HG02884 (cell line): ENCODE results near the gene SH2D6.
"Not testable (repeated sequence)": the region's sequence is repeated elsewhere in the genome, so short reads cannot be mapped to it uniquely, and the experiment has no call there.

Experiments used
- ATAC-seq: cut with Tn5 transposase; IDR thresholded peaks from one replicate; pipeline ENCODE4 v1.9.1; 2021; ENCODE audit warnings: mild to moderate bottlenecking, moderate library complexity; ENCODE audit not compliant: unreplicated experiment

Gene SH2D6

DNA sequence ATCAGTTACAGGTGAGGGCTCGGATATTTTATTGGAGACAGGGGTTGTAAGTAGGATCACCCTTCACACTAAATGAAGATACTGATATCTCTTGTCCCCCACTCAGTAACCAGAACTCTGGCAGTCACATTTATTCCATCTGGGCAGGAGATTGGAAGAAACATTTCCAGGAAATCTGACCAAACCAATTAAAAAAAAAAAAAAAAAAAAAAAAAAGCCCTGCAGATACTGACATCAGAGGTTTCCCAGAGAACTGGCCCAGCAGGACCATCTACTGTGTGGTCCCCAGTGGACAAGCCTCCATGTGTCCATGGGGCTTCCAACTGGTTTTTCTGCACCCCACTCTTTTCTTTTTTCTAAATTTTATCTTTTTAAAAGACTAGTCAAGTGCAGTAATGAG is 41.3 kb downstream of the SH2D6 start:
- ATAC-seq: no peak

DNA sequence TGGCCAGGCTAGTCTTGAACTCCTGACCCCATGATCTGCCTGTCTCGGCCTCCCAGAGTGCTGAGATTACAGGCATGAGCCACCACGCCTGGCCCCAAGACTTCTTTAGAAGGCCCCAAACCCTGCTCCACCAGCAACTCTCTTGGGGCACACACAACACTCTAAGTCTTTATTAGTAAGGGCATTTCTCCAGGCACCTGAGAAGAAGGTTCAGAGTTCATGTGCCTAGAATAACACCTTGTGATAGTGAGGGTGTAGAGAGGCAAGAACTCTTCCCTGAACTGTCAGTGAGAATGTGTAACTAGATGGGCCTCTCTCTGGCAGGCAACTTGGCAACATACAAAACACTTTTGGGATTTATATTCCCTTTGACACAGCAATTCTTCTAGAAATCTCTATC is 43.8 kb downstream of the SH2D6 start:
- ATAC-seq: no peak

DNA sequence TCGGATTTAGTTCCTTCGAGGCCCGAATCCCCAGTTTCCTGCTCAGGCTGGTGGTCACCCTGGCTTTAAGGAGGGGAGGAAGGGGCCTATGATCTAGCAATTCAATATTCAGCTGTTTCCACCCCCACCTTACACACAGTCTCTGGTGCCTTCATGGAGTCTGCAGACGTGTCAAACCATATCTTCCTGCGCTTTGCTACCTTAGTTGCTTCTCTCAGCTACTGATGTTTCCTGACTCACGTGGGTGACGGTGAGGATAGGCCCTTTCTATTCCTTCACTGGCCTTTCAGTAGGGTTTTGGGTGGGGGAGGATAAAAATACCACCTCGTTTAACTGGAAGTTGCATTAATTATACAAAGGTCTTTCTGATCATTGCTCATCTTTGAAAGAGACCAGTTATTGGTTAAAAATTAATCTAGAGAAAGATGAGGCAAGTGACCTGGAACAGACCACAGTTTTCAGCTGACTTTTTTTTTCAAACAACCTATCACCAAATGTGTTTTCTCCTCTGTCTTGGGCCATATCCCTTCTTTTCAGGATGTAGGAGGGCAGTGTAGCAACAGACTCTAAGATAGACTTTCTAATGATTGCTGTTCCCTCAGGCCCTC is 49.7 kb downstream of the SH2D6 start:
- ATAC-seq: no peak

DNA sequence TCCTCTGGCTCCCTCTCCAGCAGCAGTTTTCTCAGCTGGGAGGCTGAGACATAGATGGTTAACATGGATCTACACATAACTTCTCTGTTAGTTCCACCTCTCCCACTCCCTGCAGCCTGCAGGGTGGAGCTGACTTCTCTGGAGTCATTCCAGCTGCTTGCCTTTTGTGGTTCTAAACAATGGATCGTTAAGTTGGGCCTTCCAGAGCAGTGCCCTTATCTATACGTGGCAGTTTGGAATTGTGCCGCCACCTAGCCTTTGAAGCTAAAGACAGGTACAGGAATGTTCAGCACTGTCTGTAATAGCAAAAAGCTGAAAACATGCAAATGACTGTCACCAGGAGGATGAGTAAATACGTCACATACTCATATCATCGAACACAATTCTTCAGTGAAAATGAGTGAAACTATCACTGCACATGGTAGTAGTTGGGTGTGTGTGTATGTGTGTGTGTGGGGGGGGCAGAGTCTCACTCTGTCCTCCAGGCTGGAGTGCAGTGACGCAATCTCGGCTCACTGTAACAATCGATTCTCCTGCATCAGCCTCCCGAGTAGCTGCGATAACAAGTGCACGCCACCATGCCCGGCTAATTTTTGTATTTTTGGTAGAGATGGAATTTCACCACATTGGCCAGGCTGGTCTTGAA is 50.3 kb downstream of the SH2D6 start:
- no peak for ATAC-seq

DNA sequence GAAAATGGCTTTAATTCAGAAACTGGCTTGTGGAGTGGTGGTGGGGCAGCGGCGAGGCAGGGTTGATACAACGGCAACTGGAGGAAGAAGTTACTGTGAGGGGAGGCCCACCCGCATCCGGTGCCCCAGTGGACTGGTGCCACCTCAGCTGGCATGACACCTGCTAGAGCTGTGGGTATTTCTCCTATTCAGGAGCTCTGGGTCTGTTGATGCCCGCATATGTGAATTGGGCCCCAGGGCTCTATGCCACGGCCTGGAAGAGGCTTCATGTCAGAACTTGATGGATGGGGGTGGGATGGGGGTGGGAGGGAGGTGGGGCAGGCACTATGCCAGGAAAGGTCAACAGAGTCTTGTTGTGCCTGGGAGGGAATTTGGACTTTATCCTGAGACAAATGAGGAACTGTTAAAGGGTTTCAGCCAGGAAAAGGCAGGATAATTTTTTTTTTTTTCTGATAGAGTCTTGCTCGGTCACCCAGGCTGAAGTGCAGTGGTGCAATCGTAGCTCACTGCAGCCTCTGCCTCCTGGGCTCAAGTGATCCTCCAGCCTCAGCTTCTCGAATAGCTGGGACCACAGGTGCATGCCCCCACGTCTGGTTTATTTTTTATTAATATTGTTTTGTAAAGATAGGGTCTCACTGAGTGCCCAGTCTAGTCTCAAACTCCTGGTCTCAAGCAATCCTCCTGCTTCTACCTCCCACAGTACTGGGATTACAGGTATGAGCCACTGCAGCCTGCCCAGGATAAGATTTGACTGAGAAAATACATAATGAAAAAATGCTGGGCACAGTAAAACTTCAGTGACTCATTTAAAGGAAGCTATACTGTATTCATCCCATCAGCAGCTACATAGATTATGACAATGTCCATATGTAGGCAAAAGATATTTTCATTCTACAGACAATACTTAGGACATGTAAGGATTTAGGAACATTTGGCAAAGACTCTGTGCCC is 52.6 kb downstream of the SH2D6 start:
- ATAC-seq: no peak

DNA sequence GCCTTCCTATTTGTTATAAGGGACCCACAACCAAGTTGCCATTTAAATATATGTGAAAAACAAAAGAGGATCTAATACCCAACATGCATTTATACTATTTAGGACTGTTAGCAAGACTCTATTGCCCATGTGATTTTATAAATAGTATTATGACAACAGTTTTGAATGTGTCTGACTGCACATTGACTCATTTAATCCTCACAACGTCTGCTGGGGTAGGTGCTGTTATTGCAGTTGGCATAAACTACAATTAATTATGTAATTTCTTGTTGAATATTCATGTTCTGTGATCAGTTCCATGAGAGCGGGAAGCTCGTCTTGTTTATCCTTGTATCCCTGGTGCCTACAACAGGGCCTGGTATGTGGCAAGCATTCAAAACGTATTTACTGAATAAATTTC is 53.7 kb downstream of the SH2D6 start:
- no peak for ATAC-seq

DNA sequence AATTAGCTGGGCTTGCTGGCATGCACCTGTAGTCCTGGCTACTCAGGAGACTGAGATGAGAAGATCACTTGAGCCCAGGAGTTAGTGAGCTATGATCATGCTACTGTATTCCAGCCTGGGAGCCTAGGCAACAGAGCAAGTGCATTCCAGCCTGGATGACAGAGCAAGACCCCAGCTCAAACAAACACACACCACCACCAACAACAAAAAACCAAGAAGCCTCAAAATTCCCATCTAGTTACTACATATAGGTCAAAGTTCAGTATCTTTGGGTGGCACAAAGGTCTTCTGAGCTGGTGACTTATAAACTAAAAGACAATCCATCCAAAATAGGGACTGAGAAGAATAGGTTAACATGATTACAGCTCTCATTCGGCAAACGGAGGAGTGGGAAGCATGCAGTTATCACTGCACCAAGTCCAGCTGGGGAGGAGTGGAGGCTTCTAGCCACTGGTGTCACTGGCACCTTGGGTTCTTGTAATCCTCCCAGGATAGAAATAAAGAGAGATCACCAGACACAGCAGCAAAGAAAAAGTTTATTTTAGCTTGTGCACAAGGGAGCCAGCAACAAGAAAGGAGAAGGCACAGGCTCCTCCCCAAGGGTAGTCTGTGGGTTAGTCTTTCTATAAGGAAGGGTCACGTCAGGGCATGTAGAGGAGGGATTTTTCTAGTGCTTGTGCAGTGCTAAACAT is 57.4 kb downstream of the SH2D6 start:
- ATAC-seq: no peak

DNA sequence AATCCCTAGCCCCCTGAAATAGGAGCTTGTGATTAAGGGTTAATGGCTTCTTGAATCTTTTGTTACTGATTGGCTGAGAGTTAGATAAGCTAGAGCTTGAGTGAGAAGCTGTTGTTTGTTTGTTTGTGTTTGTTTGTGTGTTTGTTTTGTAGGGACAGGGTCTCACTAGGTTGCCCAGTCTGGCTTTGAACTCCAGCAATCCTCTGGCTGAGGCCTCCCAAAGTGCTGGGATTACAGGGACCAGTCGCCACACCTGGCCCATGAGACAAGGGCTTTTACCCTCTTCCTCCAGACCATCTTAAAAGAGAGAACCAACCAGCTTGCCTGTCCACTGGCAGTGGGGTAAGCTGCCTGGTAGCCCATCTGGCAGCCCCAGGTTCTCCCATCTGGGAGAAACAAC is 58.1 kb downstream of the SH2D6 start:
- no peak for ATAC-seq

DNA sequence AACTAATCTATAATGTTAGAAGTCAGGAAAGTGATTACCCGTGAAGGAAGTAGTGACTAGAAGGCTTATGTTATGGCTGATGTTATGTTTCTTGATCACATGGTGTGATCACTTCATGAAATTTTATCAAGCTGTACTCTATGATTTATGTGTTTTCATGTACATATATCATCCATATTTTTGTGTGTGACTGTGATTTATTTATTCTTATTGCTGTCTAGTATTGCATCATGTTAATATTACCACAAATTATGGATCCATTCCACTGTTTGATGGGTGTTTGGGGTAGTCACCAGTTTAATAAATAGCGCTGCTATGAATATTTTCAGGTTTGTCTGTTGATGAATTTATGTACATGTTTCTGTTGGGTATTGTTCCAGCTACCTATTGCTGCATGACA is 59.4 kb downstream of the SH2D6 start:
- no peak for ATAC-seq

DNA sequence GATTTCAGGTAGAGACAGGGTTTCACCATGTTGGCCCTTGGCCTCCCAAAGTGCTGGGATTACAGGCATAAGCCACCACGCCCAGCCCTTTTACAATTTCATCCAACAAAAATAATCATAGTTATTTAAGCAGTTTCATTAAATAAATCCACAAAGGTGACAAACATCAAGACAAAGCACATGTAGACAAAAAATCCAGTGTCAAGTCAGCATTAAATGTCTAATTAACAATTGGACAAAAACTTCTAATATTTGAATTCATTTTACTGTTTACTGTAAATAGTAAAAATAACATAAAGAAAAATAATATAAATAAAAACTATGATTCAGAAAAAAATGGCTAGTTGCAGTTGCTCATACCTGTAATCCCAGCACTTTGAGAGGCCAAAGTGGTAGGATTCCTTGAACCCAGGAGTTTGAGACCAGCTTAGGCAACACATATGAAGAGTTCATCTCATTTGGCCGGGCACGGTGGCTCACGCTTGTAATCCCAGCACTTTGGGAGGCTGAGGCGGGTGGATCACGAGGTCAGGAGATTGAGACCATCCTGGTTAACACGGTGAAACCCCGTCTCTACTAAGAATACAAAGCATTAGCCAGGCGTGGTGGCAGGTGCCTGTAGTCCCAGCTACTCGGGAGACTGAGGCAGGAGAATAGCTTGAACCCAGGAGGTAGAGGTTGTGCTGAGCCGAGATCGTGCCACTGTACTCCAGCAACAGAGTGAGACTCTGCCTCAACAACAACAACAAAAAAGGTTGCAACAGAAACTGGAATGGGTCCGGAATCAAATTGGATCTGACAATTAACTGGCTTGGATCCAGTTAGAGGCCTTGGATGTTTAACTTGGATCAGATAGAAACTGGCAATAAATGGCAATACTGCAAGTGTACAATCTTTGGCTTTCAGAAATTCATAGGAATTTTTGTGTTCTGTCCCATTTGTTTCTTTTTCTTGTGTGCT is 63.6 kb downstream of the SH2D6 start:
- no peak for ATAC-seq

DNA sequence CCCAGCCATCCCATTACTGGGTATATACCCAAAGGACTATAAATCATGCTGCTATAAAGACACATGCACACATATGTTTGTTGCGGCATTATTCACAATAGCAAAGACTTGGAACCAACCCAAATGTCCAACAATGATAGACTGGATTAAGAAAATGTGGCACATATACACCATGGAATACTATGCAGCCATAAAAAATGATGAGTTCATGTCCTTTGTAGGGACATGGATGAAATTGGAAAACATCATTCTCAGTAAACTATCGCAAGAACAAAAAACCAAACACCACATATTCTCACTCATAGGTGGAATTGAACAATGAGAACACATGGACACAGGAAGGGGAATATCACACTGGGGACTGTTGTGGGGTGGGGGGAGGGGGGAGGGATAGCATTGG is 66.1 kb downstream of the SH2D6 start:
- ATAC-seq: not testable (repeated sequence)

DNA sequence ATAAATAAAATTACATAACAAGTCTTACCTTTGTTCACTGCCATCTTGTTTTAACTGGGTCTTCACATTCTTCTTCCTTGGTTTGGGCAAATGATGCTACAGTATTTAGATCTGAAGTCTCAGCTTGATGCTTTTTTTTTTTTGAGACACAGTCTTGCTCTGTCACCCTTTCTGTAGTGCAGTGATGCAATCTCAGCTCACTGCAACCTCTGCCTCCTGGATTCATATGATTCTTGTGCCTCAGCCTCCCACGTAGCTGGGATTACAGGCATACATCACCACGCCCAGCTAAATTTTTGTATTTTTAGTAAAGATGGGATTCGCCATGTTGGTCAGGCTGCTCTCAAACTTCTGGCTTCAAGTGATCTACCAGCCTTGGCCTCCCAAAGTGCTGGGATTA is 67.3 kb downstream of the SH2D6 start:
- no peak for ATAC-seq
